Cardiac fibroblast (primary cell): ENCODE measurements around the gene TMEM62.
"Not testable (repeated sequence)": the region's sequence is repeated elsewhere in the genome, so short reads cannot be mapped to it uniquely, and the experiment has no call there.

Experiments
- DNase-seq, 2 donors: peaks; one replicate each; pipeline versions ENCODE4 v3.0.0 to v3.0.0-alpha.2; 2010; ENCODE audit warnings: low read depth in 2 of 2
- H3K4me3 ChIP-seq, 2 donors: replicated peaks in 1 of 2; 1 replicate in 1 of 2; 2 replicates in 1 of 2; pipeline ENCODE4 v1.5.1; 2011; ENCODE audit warnings: low read depth in 2 of 2, low read length in 2 of 2, mild to moderate bottlenecking in 2 of 2, moderate library complexity in 1 of 2
- CTCF ChIP-seq: IDR thresholded peaks from one replicate; pipeline ENCODE4 v1.5.1; 2011; ENCODE audit warnings: low read depth, mild to moderate bottlenecking, low read length, inconsistent platforms

TMEM62 gene

GRCh38 chr15:43225201-43225949 lies 92.0 kb downstream of the TMEM62 start:
- H3K4me3 ChIP-seq: no peak overlapping the region
- DNase-seq: peak; percentile 76 to 78
- peak; percentile 85 for TF ChIP-seq CTCF

- not testable (repeated sequence) for H3K4me3 ChIP-seq, DNase-seq
These were observed 92.5 kb downstream of the TMEM62 start for GRCh38 chr15:43225950-43226255.

GRCh38 chr15:43226436-43227305 lies 93.3 kb downstream of the TMEM62 start:
- no peak for DNase-seq
- H3K4me3 ChIP-seq: no peak overlapping the region
- TF ChIP-seq CTCF: no peak

- TF ChIP-seq CTCF: no peak
- H3K4me3 ChIP-seq: no peak overlapping the region
- no peak for DNase-seq
These were observed 96.6 kb downstream of the TMEM62 start for GRCh38 chr15:43229977-43230376.

GRCh38 chr15:43230640-43231115 lies 97.3 kb downstream of the TMEM62 start:
- no peak for TF ChIP-seq CTCF
- H3K4me3 ChIP-seq: no peak overlapping the region
- peak; percentile 32 to 40 for DNase-seq

GRCh38 chr15:43232289-43232874 lies 99.0 kb downstream of the TMEM62 start:
- TF ChIP-seq CTCF: no peak

More at GRCh38 chr15:43232289-43232874, 99.0 kb downstream of the TMEM62 start:
- peak in 1 of 2 donors; percentile 13 for DNase-seq
- no peak overlapping the region for H3K4me3 ChIP-seq
